Epithelial cell of proximal tubule (primary cell): ENCODE data around the gene ERGIC2. TPM values are rescaled to one million over a fixed set of nuclear protein-coding genes. Genes with fewer than 3 reads are reported as not detected.

Source experiments
- DNase-seq: peaks from one replicate; pipeline ENCODE4 v3.0.0-alpha.2; 2011; ENCODE audit warnings: low read depth
- H3K4me3 ChIP-seq: 2 replicates; pipeline ENCODE4 v1.5.1; 2011; ENCODE audit warnings: low read depth, mild to moderate bottlenecking, low read length
- total RNA-seq: library from RNA; depleted of rRNA; stranded (reverse); fragments of >200 nt; gene quantifications from 2 replicates; pipeline ENCODE4 v1.2.3, GENCODE V29; 2015
- TF ChIP-seq, protein P1 (sequence below): conservative IDR thresholded peaks from 2 replicates; pipeline ENCODE4 v1.5.1; 2012; ENCODE audit warnings: low read depth, mild to moderate bottlenecking, low read length

ERGIC2 gene
- total RNA-seq, 1 donor from 2014 or later, result 68.4 TPM

DNA sequence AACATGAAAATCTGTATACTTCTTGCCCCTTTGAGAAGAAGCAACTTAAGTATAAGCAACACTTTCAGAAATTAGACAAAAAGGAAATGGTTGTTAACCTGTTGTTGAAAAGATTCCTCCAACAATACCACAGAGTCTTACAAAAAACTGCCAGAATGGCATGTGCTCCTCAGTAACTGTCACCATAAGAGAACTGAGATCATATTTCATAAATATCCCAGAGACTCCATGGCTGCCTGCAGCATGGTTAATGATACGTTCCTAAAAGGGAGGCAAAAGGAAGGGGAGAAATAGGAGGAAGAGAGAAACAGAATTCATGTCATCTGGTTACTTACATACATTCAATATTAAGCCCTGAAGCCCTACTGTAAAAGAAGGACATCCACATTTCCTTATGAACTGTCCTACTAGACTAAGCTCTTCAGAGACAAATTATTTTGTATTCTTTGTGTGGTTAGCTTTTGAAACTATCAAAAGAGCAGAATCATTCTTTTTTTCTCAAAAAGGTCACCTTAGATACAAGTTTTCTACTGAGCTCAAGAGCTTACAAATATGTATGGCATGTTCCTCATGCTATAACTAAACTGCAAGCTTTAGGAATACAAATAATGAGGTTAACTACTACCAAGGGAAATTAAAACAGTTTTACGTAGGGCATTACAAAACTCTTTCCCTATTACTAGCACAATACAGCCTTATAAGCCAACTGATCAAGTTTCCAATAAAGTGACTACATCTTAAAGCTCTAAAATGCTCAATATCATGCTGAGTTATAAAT lies 37.8 kb downstream of the ERGIC2 start:
- H3K4me3 ChIP-seq, result no peak overlapping the region
- DNase-seq, result no peak
- TF ChIP-seq, protein P1, sequence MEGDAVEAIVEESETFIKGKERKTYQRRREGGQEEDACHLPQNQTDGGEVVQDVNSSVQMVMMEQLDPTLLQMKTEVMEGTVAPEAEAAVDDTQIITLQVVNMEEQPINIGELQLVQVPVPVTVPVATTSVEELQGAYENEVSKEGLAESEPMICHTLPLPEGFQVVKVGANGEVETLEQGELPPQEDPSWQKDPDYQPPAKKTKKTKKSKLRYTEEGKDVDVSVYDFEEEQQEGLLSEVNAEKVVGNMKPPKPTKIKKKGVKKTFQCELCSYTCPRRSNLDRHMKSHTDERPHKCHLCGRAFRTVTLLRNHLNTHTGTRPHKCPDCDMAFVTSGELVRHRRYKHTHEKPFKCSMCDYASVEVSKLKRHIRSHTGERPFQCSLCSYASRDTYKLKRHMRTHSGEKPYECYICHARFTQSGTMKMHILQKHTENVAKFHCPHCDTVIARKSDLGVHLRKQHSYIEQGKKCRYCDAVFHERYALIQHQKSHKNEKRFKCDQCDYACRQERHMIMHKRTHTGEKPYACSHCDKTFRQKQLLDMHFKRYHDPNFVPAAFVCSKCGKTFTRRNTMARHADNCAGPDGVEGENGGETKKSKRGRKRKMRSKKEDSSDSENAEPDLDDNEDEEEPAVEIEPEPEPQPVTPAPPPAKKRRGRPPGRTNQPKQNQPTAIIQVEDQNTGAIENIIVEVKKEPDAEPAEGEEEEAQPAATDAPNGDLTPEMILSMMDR, result no peak

DNA sequence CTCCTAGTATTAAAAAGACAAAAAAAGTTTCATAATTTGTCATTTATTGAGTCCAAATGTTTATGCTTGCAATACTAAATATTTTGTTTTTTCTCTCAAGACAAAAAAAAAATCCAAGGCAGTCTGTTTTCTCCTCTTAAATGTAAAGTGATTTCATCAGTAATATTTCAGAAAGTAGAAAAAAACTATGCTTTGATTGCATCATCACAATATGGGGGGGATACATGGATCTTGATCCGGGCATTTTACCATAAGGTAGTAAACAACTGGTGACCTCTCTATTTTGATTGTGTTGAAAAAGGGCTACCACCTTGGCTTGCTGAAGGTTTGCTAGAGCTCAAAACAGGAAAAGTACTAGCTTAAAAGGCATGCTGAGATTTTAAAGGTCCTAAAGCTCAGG lies 43.6 kb downstream of the ERGIC2 start:
- H3K4me3 ChIP-seq, result no peak overlapping the region
- TF ChIP-seq, protein P1, result no peak
- DNase-seq, result no peak

DNA sequence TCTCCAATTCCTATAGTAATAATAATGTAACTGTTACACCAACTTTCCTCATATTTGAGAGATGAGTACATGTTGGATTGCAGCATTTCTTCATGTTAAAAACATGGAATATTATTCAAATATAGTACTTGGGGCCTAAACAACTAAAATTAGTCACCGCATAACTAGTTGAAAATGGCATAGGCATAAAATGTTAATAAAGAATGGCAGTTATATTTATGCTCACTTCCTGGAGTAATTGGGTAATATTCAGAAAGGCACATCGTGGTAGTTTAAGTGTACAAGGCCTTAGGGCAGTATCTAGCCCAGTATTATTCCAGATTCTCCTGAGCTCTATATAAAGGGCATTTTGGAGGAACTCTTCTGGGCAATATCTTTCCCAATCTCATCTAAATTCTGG lies 46.0 kb downstream of the ERGIC2 start:
- H3K4me3 ChIP-seq, result no peak overlapping the region
- TF ChIP-seq, protein P1, result no peak
- DNase-seq, result no peak

DNA sequence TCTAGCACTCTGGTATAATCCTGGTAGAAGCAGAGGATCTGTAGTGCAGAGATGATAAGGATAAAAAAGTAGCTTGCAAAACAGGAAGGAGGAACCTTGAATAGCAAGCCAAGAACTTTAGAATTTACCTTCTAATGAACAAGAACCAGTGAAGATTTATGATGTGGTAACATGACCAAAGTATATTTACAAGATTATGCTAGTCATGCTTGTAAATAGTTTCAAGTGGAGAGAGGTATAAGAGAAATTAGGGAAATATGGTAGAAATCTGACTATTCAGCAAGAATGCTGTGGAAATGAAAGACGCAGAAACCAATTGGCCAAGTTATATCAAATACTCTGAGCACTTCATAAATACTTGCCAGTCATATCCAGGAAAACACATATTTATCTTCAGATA lies 47.8 kb downstream of the ERGIC2 start:
- TF ChIP-seq, protein P1, result no peak
- H3K4me3 ChIP-seq, result no peak overlapping the region
- DNase-seq, result no peak

DNA sequence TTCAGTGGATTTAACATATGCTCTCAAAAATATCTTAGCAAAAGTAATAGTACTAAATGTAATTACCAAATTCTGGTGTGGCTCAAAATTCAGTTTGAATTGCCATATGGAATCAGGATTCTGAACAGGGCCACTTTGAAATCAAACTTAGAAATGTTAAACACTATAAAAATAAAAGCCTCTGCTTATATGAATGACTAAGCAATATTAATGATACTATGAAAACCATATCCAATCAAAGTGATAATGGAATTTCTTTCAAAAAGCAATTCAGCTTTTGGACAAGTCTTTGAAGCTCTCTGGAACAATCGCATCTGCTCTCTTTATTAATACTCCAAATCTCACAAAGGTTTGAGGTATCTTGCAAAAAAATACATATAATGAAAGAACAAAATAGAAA lies 51.6 kb downstream of the ERGIC2 start:
- no peak overlapping the region for H3K4me3 ChIP-seq
- DNase-seq, result no peak
- TF ChIP-seq, protein P1, result no peak

DNA sequence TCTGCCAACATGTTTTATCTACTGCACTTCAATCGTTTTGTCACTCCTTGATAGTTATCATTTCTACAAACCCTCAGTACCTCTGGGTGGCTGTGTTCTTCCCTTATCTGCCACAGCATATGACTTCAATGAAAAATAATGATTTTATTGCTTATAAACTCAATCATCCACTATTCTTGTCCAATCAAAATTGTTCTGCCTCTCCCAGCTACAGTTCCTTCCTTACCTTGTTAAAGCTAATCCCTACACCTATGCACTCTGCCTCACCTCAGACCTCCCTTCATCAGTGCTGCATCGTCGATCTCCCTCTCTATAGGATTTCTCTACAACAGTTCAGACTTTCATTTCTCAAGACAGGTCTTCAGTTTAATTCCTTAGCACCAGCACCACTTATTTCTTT lies 58.8 kb downstream of the ERGIC2 start:
- no peak for DNase-seq
- no peak overlapping the region for H3K4me3 ChIP-seq
- TF ChIP-seq, protein P1, result no peak
